ENCODE data around the gene FBXL16.

DNA sequence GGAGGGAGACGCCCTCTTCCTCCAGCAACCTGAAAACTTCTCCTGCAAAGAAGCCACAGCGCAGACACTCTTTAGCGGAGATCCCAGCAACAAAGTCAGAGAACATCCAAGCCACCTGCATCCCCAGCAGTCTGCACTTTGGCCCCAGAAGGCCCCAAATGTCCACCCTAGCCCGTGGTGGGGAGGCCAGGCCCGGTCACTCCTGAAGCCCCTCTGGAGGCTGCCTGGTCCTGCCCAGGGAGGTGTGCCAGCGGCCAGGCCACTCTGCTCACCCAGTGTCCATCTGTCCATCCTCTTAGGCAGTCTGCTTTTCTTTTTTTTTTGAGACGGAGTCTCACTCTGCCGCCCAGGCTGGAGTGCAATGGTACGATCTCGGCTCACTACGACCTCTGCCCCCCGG lies 26.7 kb upstream of the FBXL16 start:
- TF ChIP-seq, protein P1, sequence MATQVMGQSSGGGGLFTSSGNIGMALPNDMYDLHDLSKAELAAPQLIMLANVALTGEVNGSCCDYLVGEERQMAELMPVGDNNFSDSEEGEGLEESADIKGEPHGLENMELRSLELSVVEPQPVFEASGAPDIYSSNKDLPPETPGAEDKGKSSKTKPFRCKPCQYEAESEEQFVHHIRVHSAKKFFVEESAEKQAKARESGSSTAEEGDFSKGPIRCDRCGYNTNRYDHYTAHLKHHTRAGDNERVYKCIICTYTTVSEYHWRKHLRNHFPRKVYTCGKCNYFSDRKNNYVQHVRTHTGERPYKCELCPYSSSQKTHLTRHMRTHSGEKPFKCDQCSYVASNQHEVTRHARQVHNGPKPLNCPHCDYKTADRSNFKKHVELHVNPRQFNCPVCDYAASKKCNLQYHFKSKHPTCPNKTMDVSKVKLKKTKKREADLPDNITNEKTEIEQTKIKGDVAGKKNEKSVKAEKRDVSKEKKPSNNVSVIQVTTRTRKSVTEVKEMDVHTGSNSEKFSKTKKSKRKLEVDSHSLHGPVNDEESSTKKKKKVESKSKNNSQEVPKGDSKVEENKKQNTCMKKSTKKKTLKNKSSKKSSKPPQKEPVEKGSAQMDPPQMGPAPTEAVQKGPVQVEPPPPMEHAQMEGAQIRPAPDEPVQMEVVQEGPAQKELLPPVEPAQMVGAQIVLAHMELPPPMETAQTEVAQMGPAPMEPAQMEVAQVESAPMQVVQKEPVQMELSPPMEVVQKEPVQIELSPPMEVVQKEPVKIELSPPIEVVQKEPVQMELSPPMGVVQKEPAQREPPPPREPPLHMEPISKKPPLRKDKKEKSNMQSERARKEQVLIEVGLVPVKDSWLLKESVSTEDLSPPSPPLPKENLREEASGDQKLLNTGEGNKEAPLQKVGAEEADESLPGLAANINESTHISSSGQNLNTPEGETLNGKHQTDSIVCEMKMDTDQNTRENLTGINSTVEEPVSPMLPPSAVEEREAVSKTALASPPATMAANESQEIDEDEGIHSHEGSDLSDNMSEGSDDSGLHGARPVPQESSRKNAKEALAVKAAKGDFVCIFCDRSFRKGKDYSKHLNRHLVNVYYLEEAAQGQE (tag by site-specific recombination; IDR thresholded peaks at IDR 0.05), result no peak
- TF ChIP-seq, protein P2, sequence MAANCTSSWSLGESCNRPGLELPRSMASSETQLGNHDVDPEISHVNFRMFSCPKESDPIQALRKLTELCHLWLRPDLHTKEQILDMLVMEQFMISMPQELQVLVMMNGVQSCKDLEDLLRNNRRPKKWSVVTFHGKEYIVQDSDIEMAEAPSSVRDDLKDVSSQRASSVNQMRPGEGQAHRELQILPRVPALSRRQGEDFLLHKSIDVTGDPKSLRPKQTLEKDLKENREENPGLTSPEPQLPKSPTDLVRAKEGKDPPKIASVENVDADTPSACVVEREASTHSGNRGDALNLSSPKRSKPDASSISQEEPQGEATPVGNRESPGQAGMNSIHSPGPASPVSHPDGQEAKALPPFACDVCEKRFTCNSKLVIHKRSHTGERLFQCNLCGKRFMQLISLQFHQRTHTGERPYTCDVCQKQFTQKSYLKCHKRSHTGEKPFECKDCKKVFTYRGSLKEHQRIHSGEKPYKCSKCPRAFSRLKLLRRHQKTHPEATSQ (tag by site-specific recombination; IDR thresholded peaks at IDR 0.05), result no peak
- TF ChIP-seq KLF10 (tag by site-specific recombination; IDR thresholded peaks at IDR 0.05) (no peak), GLI2 (tag by site-specific recombination; IDR thresholded peaks at IDR 0.05; ENCODE audit: borderline replicate concordance, low read depth) (no peak), ZBTB20 (tag by site-specific recombination; IDR thresholded peaks at IDR 0.05) (no peak)

All from HEK293 (cell line).